ENCODE data around the gene OPCML.

The OPCML gene

GRCh38 chr11:132466983-132467382, 1065.3 kb downstream of the OPCML start:
- DNase-seq (ENCODE audit: low spot score) = no peak

GRCh38 chr11:132464939-132465338, 1067.4 kb downstream of the OPCML start:
- no peak for DNase-seq (ENCODE audit: low spot score)

GRCh38 chr11:132464003-132464342, 1068.3 kb downstream of the OPCML start:
- DNase-seq (ENCODE audit: low spot score) = no peak

DNA sequence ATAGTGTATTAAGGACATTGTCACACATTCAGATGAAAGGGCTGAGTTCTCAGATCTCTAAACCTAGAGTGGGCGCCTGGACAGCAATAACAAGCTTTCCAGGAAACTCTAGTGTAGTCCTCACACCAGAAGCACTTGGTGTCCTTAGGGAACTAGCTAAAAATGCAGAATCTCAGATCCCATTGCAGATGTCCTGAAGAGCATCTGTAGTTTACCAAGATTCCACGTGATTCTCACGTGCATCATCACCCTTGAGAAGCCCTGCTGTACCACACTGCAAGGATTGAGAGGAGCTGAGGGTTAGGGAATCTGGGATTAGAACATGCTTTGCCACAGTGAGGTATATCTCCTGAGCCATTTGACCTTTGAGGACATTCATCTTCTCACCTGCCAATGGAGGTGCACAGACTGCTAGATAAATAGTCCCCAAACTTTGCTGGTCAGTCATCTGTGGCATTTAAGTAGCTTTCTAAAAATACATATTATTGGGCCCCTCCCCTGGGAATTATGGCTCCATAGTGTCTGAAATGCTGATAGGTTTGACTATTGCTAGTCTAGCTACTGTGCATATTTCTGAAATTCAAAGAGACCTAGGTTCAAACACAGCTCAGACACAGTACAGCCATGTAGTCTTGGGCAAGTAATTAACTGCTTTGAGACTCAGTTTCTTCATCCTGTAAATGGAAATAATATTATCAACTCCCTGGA, 1068.9 kb downstream of the OPCML start:
- no peak for DNase-seq (ENCODE audit: low spot score)

- no peak for DNase-seq (ENCODE audit: low spot score)
Observed at GRCh38 chr11:132459736-132460135, 1072.6 kb downstream of the OPCML start.

DNA sequence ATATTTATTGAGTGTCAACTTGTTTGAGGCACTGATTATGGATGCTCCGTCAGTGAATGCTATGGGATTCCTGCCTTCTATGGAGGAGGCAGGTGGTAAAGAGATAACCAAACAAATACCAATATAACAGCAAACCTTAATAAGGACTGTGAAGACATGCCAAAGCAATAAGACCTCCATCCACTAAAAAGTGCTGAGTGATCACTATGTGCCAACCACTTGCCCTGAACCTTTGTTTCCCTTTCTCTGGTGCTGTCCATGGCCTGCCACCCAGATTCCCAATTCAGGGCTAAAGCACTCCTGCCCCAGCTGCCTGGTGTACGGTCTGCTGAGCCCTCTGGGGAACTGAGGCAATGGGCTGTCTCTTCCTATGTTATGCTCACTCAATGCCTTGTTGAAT, 1074.9 kb downstream of the OPCML start:
- DNase-seq (ENCODE audit: low spot score) = no peak

- no peak for DNase-seq (ENCODE audit: low spot score)
Observed at GRCh38 chr11:132456751-132457328, 1075.5 kb downstream of the OPCML start.

DNA sequence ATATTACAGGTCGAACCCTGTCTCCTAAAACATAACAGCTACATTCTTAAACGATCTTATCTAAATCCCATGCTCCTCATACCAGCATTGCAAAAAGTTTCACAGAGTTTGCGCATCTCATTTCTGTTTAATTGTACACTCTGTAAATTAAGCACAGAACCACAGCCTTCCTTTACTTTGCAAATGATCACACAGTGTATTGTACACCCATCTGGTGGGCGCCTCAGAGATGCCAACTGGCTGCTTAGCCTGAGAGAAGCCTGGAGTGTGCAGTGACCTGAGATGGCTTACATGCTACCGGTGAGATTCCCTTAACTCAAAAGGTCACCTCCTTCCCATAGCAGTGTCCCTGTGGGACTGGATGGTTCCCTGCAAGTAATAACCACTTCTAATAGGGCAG, 1077.3 kb downstream of the OPCML start:
- no peak for DNase-seq (ENCODE audit: low spot score)

DNA sequence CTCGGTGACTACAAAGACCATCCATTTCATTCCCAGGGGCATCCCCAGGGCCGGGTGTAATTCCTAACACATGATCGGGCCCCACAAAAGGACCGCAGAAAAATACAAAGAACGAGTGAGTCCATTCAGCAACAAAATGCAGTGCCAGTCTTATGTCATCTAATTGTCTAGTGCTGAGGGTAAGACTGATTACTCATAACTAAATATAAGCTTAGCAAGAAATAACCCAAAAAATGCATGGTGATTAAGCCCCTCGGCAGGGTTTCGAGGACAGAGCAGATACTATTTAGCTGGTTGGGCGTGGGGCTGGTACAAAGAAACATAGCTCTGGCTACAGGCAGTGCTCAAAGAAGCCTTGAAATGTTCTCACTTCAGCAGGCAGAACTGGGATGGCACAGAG, 1078.9 kb downstream of the OPCML start:
- no peak for DNase-seq (ENCODE audit: low spot score)

GRCh38 chr11:132452616-132453015, 1079.7 kb downstream of the OPCML start:
- DNase-seq (ENCODE audit: low spot score) = no peak

DNA sequence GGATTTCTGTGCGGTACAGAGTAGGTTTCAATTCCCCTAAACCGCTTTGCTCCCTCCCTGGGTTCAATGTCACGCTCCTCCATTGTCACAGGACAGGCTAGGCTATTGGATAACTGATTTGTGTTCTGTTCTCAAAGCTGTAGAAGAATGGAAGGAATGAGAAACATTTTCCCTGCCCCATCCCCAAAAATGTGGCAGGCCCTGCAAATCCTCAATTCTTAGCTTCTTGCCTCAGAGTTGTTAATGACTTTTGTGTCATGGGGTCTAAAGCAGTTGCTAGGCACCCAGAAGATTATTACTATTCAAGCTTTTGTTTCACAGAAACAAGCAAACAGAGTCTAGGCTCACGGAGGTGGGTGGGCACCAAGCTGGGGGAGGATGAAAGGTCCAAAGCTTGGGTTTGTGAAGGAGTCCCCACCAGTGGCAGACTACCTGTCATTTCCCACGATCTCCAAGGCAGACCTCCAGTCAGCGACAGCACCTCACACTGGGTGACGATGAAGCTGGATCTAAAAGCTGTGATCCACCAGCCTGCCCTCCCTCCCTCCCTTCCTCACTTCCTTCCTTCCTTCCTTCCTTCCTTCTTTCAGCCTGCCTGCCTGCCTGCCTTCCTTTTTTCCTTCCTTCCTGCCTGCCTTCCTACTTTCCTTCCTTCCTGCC, 1080.2 kb downstream of the OPCML start:
- DNase-seq (ENCODE audit: low spot score) = no peak

DNA sequence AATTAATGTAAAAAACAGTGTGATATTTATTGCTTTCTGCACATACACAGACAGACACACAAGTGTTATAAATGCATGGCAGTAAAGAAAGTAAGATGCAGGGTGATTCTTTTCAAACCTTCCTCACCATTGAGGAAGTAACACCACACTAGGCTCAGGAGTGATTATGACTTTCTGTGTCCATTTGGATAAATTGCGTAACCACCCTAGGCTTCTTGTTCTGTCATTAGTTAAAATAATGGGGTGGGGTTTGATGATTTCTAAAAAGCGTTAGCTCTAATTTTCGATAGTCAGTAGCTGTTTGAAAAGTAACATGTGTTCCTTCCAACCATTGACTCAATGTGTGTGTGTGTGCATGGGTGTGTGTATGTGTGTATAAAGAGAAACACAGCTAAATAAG, 1081.7 kb downstream of the OPCML start:
- DNase-seq (ENCODE audit: low spot score) = no peak

- DNase-seq (ENCODE audit: low spot score) = no peak
Observed at GRCh38 chr11:132448334-132448995, 1083.8 kb downstream of the OPCML start.

DNA sequence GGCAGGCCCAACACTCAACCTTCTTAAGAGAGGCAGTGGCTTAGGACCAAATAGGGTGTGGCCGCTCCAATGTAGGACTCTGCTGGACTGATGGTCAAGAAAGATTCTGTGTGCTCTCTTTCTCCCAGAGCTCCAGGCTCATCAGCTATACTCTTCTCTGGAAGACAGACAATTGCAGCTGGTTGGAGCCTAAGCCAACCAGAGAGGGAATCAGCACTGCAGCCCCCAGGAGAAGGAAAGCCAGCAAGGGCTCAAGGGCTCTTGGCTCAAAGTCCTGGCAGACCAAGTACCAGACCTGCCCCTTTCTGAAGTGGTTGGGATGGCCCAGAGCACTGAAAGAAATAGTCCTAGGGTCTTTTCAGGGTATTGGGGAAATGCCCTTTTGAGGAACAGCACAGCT, 1084.5 kb downstream of the OPCML start:
- DNase-seq (ENCODE audit: low spot score) = no peak

GRCh38 chr11:132445859-132446291, 1086.4 kb downstream of the OPCML start:
- DNase-seq (ENCODE audit: low spot score) = no peak

GRCh38 chr11:132444911-132445310, 1087.4 kb downstream of the OPCML start:
- DNase-seq (ENCODE audit: low spot score) = no peak

- DNase-seq (ENCODE audit: low spot score) = no peak
Observed at GRCh38 chr11:132439711-132440255, 1092.5 kb downstream of the OPCML start.

GRCh38 chr11:132438418-132438817, 1093.9 kb downstream of the OPCML start:
- no peak for DNase-seq (ENCODE audit: low spot score)

GRCh38 chr11:132430429-132431062, 1101.8 kb downstream of the OPCML start:
- DNase-seq (ENCODE audit: low spot score) = no peak

- DNase-seq (ENCODE audit: low spot score) = no peak
Observed at GRCh38 chr11:132429685-132430084, 1102.6 kb downstream of the OPCML start.

DNA sequence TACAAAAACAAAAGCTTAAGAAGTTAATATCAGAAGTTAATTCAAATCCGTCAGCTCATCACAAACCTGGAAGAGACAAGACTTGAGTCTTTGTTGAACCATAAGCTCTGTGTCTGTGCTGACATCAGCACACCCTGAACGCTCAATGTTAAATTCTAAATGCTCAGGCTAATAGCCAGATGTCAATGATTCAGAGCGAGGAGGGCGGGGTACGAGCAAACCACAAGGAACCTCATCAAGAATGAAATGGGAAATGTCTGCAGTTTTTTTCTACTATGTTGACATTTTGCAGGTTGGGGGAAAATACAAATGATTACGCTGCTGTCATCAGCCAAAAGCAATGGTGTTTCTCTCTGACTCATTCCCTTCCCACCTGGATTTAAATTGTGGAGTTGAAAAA, 1104.7 kb downstream of the OPCML start:
- no peak for DNase-seq (ENCODE audit: low spot score)

- no peak for DNase-seq (ENCODE audit: low spot score)
Observed at GRCh38 chr11:132424433-132424832, 1107.9 kb downstream of the OPCML start.
